H1 (cell line): ENCODE data around the gene NEK9. TPM values are rescaled to one million over a fixed set of nuclear protein-coding genes. Genes with fewer than 3 reads are reported as not detected.

Source experiments
- CTCF ChIA-PET: fragments of 300-600 bp; sonication (Branson Sonifier 250); formaldehyde crosslinking; loops from one replicate; lab custom pipeline; 2021; ENCODE audit not compliant: partially characterized antibody; lab: Charles Lee
- POLR2A ChIA-PET: fragments of 300-600 bp; sonication (Branson Sonifier 250); formaldehyde crosslinking; loops from one replicate; lab custom pipeline; 2021; ENCODE audit warnings: inconsistent platforms; ENCODE audit not compliant: partially characterized antibody; lab: Charles Lee
- DNase-seq, 2 experiments: peaks; one replicate each; pipeline versions ENCODE4 v3.0.0 to v3.0.0-alpha.2; 2010 to 2022; ENCODE audit warnings: low spot score in 2 of 2, low read depth in 1 of 2, mixed read lengths in 1 of 2
- FAIRE-seq: peaks from 2 replicates; lab custom pipeline; 2011; peaks lifted over from hg19 to GRCh38; lab: Jason Lieb, UNC
- H2AFZ ChIP-seq: 2 replicates; pipeline ENCODE4 v1.8.1; 2012; ENCODE audit warnings: low read length, inconsistent platforms
- H2AK5ac ChIP-seq: 2 replicates; pipeline ENCODE4 v1.6.1; 2013; ENCODE audit warnings: low read depth, low read length
- H2BK120ac ChIP-seq: replicated peaks from 2 replicates; pipeline ENCODE3; 2013; ENCODE audit warnings: low read depth, low read length, inconsistent platforms
- H2BK12ac ChIP-seq: 2 replicates; pipeline ENCODE4 v1.6.1; 2013; ENCODE audit warnings: low read depth, low read length
- H2BK15ac ChIP-seq: 2 replicates; pipeline ENCODE4 v1.6.1; 2013; ENCODE audit warnings: low read length
- H2BK20ac ChIP-seq: 2 replicates; pipeline ENCODE4 v1.6.1; 2013; ENCODE audit warnings: low read length
- H2BK5ac ChIP-seq: 2 replicates; pipeline ENCODE4 v1.6.1; 2013; ENCODE audit warnings: low read depth, low read length
- H3K14ac ChIP-seq: 2 replicates; pipeline ENCODE4 v1.6.1; 2013; ENCODE audit warnings: inconsistent platforms; ENCODE audit not compliant: insufficient read length
- H3K18ac ChIP-seq: 2 replicates; pipeline ENCODE4 v1.6.1; 2013; ENCODE audit warnings: low read length; ENCODE audit errors: extremely low read depth
- H3K23ac ChIP-seq: 2 replicates; pipeline ENCODE4 v1.6.1; 2013; ENCODE audit warnings: inconsistent platforms; ENCODE audit not compliant: insufficient read length
- H3K23me2 ChIP-seq: 2 replicates; pipeline ENCODE4 v1.6.1; 2013; ENCODE audit warnings: low read depth, low read length
- H3K27ac ChIP-seq: 2 replicates; pipeline ENCODE4 v1.6.1; 2011; ENCODE audit warnings: low read depth, low read length, inconsistent platforms
- H3K27me3 ChIP-seq, 4 experiments: replicated peaks in 1 of 4; 1 replicate in 1 of 4; 2 replicates in 3 of 4; pipeline versions ENCODE4 v1.6.1 to v1.8.1; 2011 to 2013; ENCODE audit warnings: low read length in 3 of 4, mild to moderate bottlenecking in 3 of 4, inconsistent platforms in 2 of 4, mixed read lengths in 2 of 4, moderate library complexity in 1 of 4; ENCODE audit not compliant: control insufficient read depth in 3 of 4, insufficient read depth in 3 of 4; ENCODE audit errors: extremely low read depth in 1 of 4
- H3K36me3 ChIP-seq, 4 experiments: 2 replicates each; pipeline versions ENCODE4 v1.6.1 to v1.8.1; 2011 to 2013; ENCODE audit warnings: mild to moderate bottlenecking in 4 of 4, low read length in 3 of 4, moderate library complexity in 2 of 4, control low read depth in 1 of 4, inconsistent platforms in 1 of 4; ENCODE audit not compliant: insufficient read depth in 4 of 4, control insufficient read depth in 2 of 4
- H3K4ac ChIP-seq: replicated peaks from 2 replicates; pipeline ENCODE3; 2013; ENCODE audit warnings: low read length, low read depth, mixed read lengths, inconsistent platforms; ENCODE audit not compliant: insufficient read length
- H3K4me1 ChIP-seq, 4 experiments: replicated peaks in 1 of 4; 1 replicate in 1 of 4; 2 replicates in 3 of 4; pipeline versions ENCODE4 v1.6.1 to v1.8.1; 2011 to 2013; ENCODE audit warnings: low read length in 3 of 4, inconsistent platforms in 2 of 4, mixed read lengths in 1 of 4; ENCODE audit not compliant: insufficient read depth in 4 of 4, control insufficient read depth in 3 of 4
- H3K4me2 ChIP-seq, 2 experiments: 2 replicates each; pipeline versions ENCODE4 v1.6.1 to v1.8.1; 2011 to 2013; ENCODE audit warnings: low read depth in 2 of 2, low read length in 2 of 2, control low read depth in 1 of 2, inconsistent platforms in 1 of 2, mild to moderate bottlenecking in 1 of 2; ENCODE audit not compliant: insufficient read depth in 1 of 2
- H3K4me3 ChIP-seq, 4 experiments: fragments of 200-600, 300-600 bp in 1 of 4; sonication (generic), shearing (Covaris generic), sonication (Bioruptor Twin) in 1 of 4; 2 replicates each; pipeline versions ENCODE4 v1.5.1 to v1.8.1; 2011 to 2016; ENCODE audit warnings: low read length in 4 of 4, low read depth in 3 of 4, control low read depth in 2 of 4, inconsistent platforms in 2 of 4, mild to moderate bottlenecking in 2 of 4, mixed read lengths in 1 of 4, moderate library complexity in 1 of 4; ENCODE audit not compliant: insufficient read depth in 2 of 4; ENCODE audit errors: extremely low read depth in 1 of 4
- H3K56ac ChIP-seq: replicated peaks from 2 replicates; pipeline ENCODE3; 2013; ENCODE audit warnings: low read depth, mild to moderate bottlenecking, mixed read lengths, low read length, inconsistent platforms; ENCODE audit not compliant: insufficient read length
- H3K79me1 ChIP-seq: 2 replicates; pipeline ENCODE4 v1.6.1; 2013; ENCODE audit warnings: low read depth, low read length, control low read depth
- H3K79me2 ChIP-seq, 2 experiments: 2 replicates each; pipeline versions ENCODE4 v1.6.1 to v1.8.1; 2012 to 2013; ENCODE audit warnings: low read length in 2 of 2, mild to moderate bottlenecking in 2 of 2, inconsistent platforms in 1 of 2; ENCODE audit not compliant: insufficient read depth in 2 of 2, control insufficient read depth in 1 of 2
- H3K9ac ChIP-seq, 4 experiments: replicated peaks in 1 of 4; 1 replicate in 1 of 4; 2 replicates in 3 of 4; pipeline versions ENCODE4 v1.6.1 to v1.8.1; 2011 to 2013; ENCODE audit warnings: low read depth in 3 of 4, low read length in 3 of 4, control low read depth in 2 of 4, mild to moderate bottlenecking in 2 of 4, moderate library complexity in 2 of 4, inconsistent platforms in 1 of 4; ENCODE audit errors: extremely low read depth in 1 of 4
- H3K9me3 ChIP-seq, 2 experiments: 2 replicates each; pipeline versions ENCODE4 v1.6.1 to v1.8.1; 2012 to 2013; ENCODE audit warnings: mild to moderate bottlenecking in 2 of 2, moderate library complexity in 2 of 2, control low read depth in 1 of 2, inconsistent platforms in 1 of 2, low read depth in 1 of 2, low read length in 1 of 2, mixed read lengths in 1 of 2; ENCODE audit not compliant: insufficient read depth in 2 of 2
- H4K20me1 ChIP-seq, 2 experiments: replicated peaks in 1 of 2; 2 replicates each; pipeline versions ENCODE3 to v1.8.1; 2011 to 2013; ENCODE audit warnings: inconsistent platforms in 2 of 2, low read length in 2 of 2, mild to moderate bottlenecking in 1 of 2; ENCODE audit not compliant: insufficient read depth in 2 of 2, control insufficient read depth in 1 of 2
- H4K5ac ChIP-seq: 2 replicates; pipeline ENCODE4 v1.6.1; 2013; ENCODE audit warnings: low read length, low read depth, mixed read lengths, inconsistent platforms; ENCODE audit not compliant: insufficient read length
- H4K8ac ChIP-seq: 2 replicates; pipeline ENCODE4 v1.8.0; 2013; ENCODE audit warnings: mild to moderate bottlenecking, moderate library complexity, low read length, inconsistent platforms; ENCODE audit not compliant: insufficient read depth; ENCODE audit errors: extremely low read depth
- H4K91ac ChIP-seq: replicated peaks from 2 replicates; pipeline ENCODE3; 2013; ENCODE audit warnings: low read length, mixed read lengths, inconsistent platforms; ENCODE audit not compliant: insufficient read length
- BACH1 ChIP-seq: IDR thresholded peaks from 2 replicates; pipeline ENCODE4 v1.6.1; 2012; ENCODE audit warnings: low read length, improper control_type of control experiment
- CREB1 ChIP-seq: IDR thresholded peaks from 2 replicates; pipeline ENCODE4 v1.6.1; 2012; ENCODE audit warnings: inconsistent platforms
- CTBP2 ChIP-seq: IDR thresholded peaks from 2 replicates; pipeline ENCODE4 v1.7.0; 2011; ENCODE audit warnings: borderline replicate concordance, mild to moderate bottlenecking, moderate library complexity, mixed read lengths, low read length; ENCODE audit not compliant: insufficient read depth, insufficient read length
- HDAC6 ChIP-seq: IDR thresholded peaks from one replicate; pipeline ENCODE4 v1.7.1; 2012; ENCODE audit warnings: low read depth, mild to moderate bottlenecking, inconsistent platforms, low read length, moderate library complexity
- JUND ChIP-seq: IDR thresholded peaks from 2 replicates; pipeline ENCODE4 v1.6.1; 2011; ENCODE audit warnings: mild to moderate bottlenecking, improper control_type of control experiment, low read length
- KDM5A ChIP-seq: fragments of 200-600 bp; IDR thresholded peaks from 2 replicates; pipeline ENCODE4 v1.7.1; 2012; ENCODE audit warnings: mild to moderate bottlenecking, low read length, inconsistent platforms, mixed read lengths
- USF2 ChIP-seq: IDR thresholded peaks from 2 replicates; pipeline ENCODE4 v1.6.1; 2011; ENCODE audit warnings: low read length, improper control_type of control experiment
- WGBS, 2 experiments: shearing (Covaris generic) in 1 of 2; methylation state at CpG; one replicate each; pipeline versions ENCODE4 v1.1.6 to v1.1.7; 2013 to 2015; ENCODE audit warnings: low lambda C conversion rate in 2 of 2, mixed read lengths in 2 of 2, inconsistent platforms in 1 of 2, low coverage in 1 of 2, missing lambda C conversion rate in 1 of 2; ENCODE audit not compliant: insufficient replicate concordance in 2 of 2, insufficient coverage in 1 of 2, insufficient read length in 1 of 2; ENCODE audit errors: extremely low coverage in 1 of 2, missing lambda C conversion rate in 1 of 2; 5-methylcytosine and 5-hydroxymethylcytosine counted together
- polyA plus RNA-seq, 7 experiments: library from polyadenylated mRNA; depleted of rRNA in 3 of 7; stranded (reverse) in 5 of 7; unstranded in 2 of 7; fragments of >200 nt in 5 of 7; fragments of 200-250 nt in 2 of 7; gene quantifications; 1 replicate in 5 of 7; 2 replicates in 1 of 7; 4 replicates in 1 of 7; pipeline versions ENCODE4 v1.2.1 to v1.2.3, GENCODE V29; 2011 to 2013; ENCODE audit warnings: missing spikeins in 2 of 7, mixed read lengths in 2 of 7
- total RNA-seq: library from RNA; stranded (reverse); fragmentation: NEBNext Ultra II Directional; extraction: Animal tissue kit (Norgen Biotek cat#: 25700); gene quantifications from 2 replicates; pipeline ENCODE4 v1.2.1, GENCODE V29; 2021

Gene NEK9
- total and polyA plus RNA-seq, 2 of the 8 experiments (the other 6 are each of a cell fraction or from before 2014, with no cell fraction given) = 16.0 to 43.6 TPM

GRCh38 chr14:75046275-75046674, 80.6 kb downstream of the NEK9 start:
- Histone ChIP-seq H4K20me1 (no peaks in the 10 kb centered on the region), H4K5ac (no peak overlapping the region), H3K14ac (no peak overlapping the region), H2BK120ac (no peak overlapping the region), H2BK12ac (no peak overlapping the region), H3K4me2 (no peak overlapping the region), H3K79me1 (no peaks in the 10 kb centered on the region), H3K23me2 (no peaks in the 10 kb centered on the region; the same call in 1 of the 2 replicates), H3K4me3 (no peak overlapping the region), H3K9ac (no peak overlapping the region), H3K36me3 (peaks cover 0 to 10% (median 1%) of the 10 kb centered on the region in 4 experiments; a peak in 5 of 8 replicates), H3K27me3 (no peaks in the 10 kb centered on the region), H3K27ac (no peak overlapping the region), H3K4ac (no peak overlapping the region), H3K18ac (no peak overlapping the region), H3K23ac (no peak overlapping the region), H3K79me2 (no peaks in the 10 kb centered on the region), H2BK15ac (no peak overlapping the region), H2BK5ac (no peak overlapping the region), H2BK20ac (no peak overlapping the region), H4K91ac (no peak overlapping the region), H2AK5ac (no peak overlapping the region), H3K4me1 (peaks cover 0 to 4% (median 0%) of the 10 kb centered on the region in 4 experiments; a peak in 3 of 7 replicates), H3K56ac (no peak overlapping the region), H3K9me3 (no peaks in the 10 kb centered on the region), H4K8ac (no peak overlapping the region), H2AFZ (no peak overlapping the region)
- FAIRE-seq (no peak), DNase-seq (no peak)
- POLR2A ChIA-PET = interaction anchor here (0.7 to 1.6 kb wide), 3 partner anchors 10 to 140 kb away, joined by 3 to 6 read pairs (median 3); no protein-coding TSS in a partner anchor
- 95% methylated on average over 5 of the region's 5 CpGs; no CpG with 5 or more reads in 1 of the 2 experiments for WGBS, 2 experiments
- TF ChIP-seq JUND (no peak), KDM5A (no peak), BACH1 (no peak), CREB1 (no peak), USF2 (no peak), CTBP2 (no peak), HDAC6 (no peak)
- CTCF ChIA-PET = interaction anchor here (1.2 to 3.4 kb wide), 2 partner anchors 22 to 43 kb away, joined by 3 to 12 read pairs; no protein-coding TSS in a partner anchor
